ENCODE measurements around the gene CRTC1. TPM values are rescaled to one million over a fixed set of nuclear protein-coding genes. Genes with fewer than 3 reads are reported as not detected.
A peak's percentile ranks its signal among the peaks of the same experiment; 100 is the strongest.
"Not testable (repeated sequence)": the region's sequence is repeated elsewhere in the genome, so short reads cannot be mapped to it uniquely, and the experiment has no call there.

CRTC1 gene
- total RNA-seq, 1 donor from 2014 or later: 0.79 TPM

DNA sequence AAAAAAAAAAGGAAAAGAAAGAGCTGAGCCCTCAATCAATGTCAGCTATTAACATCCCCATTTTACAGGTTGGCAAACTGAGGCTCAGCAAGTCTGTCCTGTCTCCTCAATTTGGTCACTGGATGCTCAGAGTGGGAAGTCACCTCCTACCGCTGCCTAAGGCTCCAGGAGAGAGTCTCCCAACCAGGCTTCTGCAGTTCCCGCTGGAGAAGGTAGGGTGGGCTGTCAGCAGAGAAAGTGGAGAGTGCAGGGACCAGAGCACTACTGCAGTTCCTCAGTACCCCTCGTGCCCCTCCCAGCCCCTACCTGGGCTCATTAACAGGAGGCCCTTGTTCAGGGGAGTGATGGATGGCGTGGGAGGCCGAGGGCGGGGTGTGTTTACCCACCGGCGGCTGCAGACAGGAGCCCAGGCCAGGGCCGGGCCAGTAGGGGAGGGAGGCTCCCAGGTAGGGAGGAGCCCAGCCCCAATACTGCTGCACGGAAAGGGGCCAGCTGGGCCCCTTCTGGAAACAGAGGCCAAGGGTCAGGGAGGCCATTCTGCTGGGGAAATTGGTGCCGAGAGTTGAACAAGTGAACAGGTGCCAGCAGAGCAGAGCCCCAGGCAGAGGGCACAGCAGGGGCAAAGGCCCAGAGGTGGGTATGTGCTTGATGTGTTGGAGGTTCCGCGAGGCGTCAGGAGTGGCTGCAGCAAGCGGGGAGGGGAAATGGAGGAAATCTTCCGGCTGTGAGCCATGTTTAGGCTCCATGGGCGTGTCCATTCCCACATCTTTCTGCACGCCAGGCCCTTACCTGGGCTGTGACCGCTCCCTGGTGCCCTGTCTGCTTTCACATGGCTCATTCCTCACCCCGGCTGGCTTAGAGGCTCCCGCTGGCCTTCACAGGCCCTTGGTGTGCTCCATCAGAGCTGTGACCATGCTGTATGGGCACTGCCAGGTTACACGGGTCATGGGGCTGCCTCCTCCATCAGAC, 115.2 kb downstream of the CRTC1 start:
- DNase-seq (ENCODE audit: low read depth in 2 of 2): no peak

DNA sequence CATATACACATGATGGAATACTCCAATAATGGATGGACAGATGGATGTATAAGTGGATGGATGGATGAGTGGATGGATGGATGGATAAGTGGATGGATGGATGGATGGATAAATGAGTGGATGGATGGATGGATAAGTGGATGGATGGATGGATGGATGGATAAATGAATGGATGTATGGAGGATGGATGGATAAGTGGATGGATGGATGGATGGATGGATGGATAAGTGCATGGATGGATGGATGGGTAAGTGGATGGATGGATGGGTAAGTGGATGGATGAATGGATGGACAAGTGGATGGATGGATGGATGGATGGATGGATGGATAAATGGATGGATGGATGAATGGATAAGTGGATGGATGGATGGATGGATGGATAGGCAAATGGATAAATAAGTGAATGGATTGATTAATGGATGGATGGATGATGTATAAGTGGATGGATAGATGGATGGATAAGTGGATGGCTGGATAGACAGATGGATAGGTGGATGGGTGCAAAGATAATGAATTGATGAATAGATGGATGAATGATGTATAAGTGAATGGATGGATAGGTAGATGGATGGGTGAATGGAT, 116.0 kb downstream of the CRTC1 start:
- DNase-seq (ENCODE audit: low read depth in 2 of 2): no peak

- DNase-seq (ENCODE audit: low read depth in 2 of 2): no peak
These were observed 116.6 kb downstream of the CRTC1 start for GRCh38 chr19:18800079-18800478.

GRCh38 chr19:18800636-18801035, 117.2 kb downstream of the CRTC1 start:
- DNase-seq (ENCODE audit: low read depth in 2 of 2): no peak

GRCh38 chr19:18802354-18802753, 118.9 kb downstream of the CRTC1 start:
- DNase-seq (ENCODE audit: low read depth in 2 of 2): no peak

- no peak for DNase-seq (ENCODE audit: low read depth in 2 of 2)
These were observed 120.2 kb downstream of the CRTC1 start for GRCh38 chr19:18803550-18804138.

- no peak for DNase-seq (ENCODE audit: low read depth in 2 of 2)
These were observed 120.7 kb downstream of the CRTC1 start for GRCh38 chr19:18804139-18804601.

GRCh38 chr19:18804643-18805042, 121.2 kb downstream of the CRTC1 start:
- no peak for DNase-seq (ENCODE audit: low read depth in 2 of 2)

GRCh38 chr19:18807861-18808331, 124.4 kb downstream of the CRTC1 start:
- DNase-seq (ENCODE audit: low read depth in 2 of 2): no peak

- DNase-seq (ENCODE audit: low read depth in 2 of 2): no peak
These were observed 125.8 kb downstream of the CRTC1 start for GRCh38 chr19:18809149-18809868.

DNA sequence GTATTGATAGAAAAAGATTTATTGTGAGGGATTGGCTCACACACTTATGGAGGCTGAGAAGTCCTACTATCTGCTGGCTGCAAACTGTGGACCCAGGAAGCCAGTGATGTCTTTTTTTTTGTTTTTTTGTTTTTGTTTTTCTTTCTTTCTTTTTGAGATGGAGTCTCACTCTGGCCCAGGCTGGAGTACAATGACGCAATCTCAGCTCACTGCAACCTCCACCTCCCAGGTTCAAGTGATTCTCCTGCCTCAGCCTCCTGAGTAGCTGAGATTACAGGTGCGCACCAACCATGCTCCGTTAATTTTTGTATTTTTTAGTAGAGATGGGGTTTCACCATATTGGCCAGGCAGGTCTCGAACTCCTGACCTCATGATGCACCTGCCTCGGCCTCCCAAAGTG, 128.2 kb downstream of the CRTC1 start:
- not testable (repeated sequence) for DNase-seq (ENCODE audit: low read depth in 2 of 2)

GRCh38 chr19:18814063-18814462, 130.6 kb downstream of the CRTC1 start:
- peak in 1 of 2 donors; percentile 44 for DNase-seq (ENCODE audit: low read depth in 2 of 2)

GRCh38 chr19:18815673-18816072, 132.2 kb downstream of the CRTC1 start:
- DNase-seq (ENCODE audit: low read depth in 2 of 2): no peak

GRCh38 chr19:18816645-18817044, 133.2 kb downstream of the CRTC1 start:
- DNase-seq (ENCODE audit: low read depth in 2 of 2): not testable (repeated sequence)

DNA sequence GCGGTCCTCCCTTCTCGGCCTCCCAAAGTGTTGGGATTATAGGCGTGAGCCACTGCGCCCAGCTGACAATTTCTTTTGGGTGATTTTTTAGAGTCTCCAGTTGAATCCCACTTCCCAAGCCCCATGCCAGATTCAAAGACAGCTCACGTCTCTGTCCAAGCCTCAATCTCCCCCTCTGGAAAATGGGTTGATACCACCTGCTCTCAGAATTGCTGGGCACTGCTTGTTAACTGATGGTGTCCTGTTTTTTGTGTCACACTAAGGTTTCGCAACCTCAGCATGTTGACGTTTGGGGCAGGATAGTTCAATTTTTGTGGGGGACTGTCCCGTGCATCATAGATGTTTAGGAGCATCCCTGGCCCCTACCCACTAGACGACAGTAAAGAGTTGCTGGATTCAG, 134.1 kb downstream of the CRTC1 start:
- no peak for DNase-seq (ENCODE audit: low read depth in 2 of 2)

- DNase-seq (ENCODE audit: low read depth in 2 of 2): no peak
These were observed 145.3 kb downstream of the CRTC1 start for GRCh38 chr19:18828786-18829185.

- DNase-seq (ENCODE audit: low read depth in 2 of 2): no peak
These were observed 147.0 kb downstream of the CRTC1 start for GRCh38 chr19:18830488-18830887.

DNA sequence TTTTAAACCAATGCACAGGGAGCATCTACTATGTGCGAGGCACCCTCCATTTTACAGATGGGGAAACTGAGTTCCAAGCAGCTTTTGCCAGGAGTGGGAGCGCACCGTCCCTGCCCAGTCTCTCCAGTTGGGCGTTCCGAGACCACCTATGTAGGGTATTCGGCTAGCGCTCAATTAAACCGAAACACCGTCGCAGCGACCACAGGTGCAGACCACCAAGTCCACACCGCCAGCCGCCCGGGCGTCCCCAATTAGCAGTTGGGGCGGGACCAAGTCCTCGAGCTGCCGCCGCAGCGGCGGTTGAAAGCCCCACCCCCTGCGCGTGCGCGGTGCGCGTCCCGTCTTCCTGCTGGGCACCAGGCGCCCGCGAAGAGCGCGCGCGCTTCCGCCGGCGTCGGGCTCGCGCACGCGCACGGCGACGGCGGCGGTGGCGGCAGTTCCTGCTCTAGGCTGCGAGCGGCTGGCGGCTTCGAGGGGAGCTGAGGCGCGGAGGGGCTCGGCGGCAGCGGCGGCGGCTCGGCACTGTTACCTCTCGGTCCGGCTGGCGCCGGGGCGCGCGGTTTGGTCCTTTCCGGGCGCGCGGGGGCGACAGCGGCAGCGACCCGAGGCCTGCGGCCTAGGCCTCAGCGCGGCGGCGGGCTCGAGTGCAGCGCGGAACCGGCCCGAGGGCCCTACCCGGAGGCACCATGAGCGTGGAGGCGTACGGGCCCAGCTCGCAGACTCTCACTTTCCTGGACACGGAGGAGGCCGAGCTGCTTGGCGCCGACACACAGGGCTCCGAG, 148.2 kb downstream of the CRTC1 start, which contains the start of gene UPF1:
TSS of gene UPF1 (plus strand) at position 436 of the 782 bp plus-strand sequence. CDS start at position 687, 251 bp downstream.
- DNase-seq (ENCODE audit: low read depth in 2 of 2): peak; percentile 94 to 95
